DMS53 treated with DMSO at 0.1 percent for 48 hours (cell line): Measurements from ENCODE around the gene GTPBP1.

Experiments
- DNase-seq: peaks from one replicate; lab custom pipeline; 2025; ENCODE audit not compliant: unreplicated experiment; lab: John Stamatoyannopoulos, UW

Gene GTPBP1

GRCh38 chr22:38705235-38706100 is at the start of gene GTPBP1:
Gene GTPBP1 (plus strand): TSS chr22:38705944. CDS start chr22:38705956, 12 bp downstream.
- peak; percentile 99 for DNase-seq

- peak; percentile 81 for DNase-seq
Observed at GRCh38 chr22:38656256-38657044, 49.3 kb upstream of the GTPBP1 start, which contains the start of the genes CBY1 and FAM227A. Gene CBY1 (plus strand): TSS chr22:38656638. CDS start chr22:38668055, 11,417 bp downstream. Gene FAM227A (minus strand): TSS chr22:38656392. CDS start chr22:38650168, 6,224 bp downstream.

GRCh38 chr22:38657045-38657909 is 48.5 kb upstream of the GTPBP1 start:
- DNase-seq = no peak

- DNase-seq = no peak
Observed at GRCh38 chr22:38674888-38675287, 30.9 kb upstream of the GTPBP1 start.

- no peak for DNase-seq
Observed at GRCh38 chr22:38675833-38676232, 29.9 kb upstream of the GTPBP1 start.

- DNase-seq = peak; percentile 66
Observed at GRCh38 chr22:38681582-38682335, 24.0 kb upstream of the GTPBP1 start, which contains the start of gene TOMM22. Gene TOMM22 (plus strand): TSS chr22:38681957. CDS start chr22:38681979, 22 bp downstream.

GRCh38 chr22:38684895-38685294 is 20.8 kb upstream of the GTPBP1 start:
- no peak for DNase-seq

- no peak for DNase-seq
Observed at GRCh38 chr22:38685761-38686160, 20.0 kb upstream of the GTPBP1 start.

GRCh38 chr22:38689651-38690050 is 16.1 kb upstream of the GTPBP1 start:
- DNase-seq = no peak

GRCh38 chr22:38694049-38694448 is 11.7 kb upstream of the GTPBP1 start:
- DNase-seq = no peak

GRCh38 chr22:38694940-38695339 is 10.8 kb upstream of the GTPBP1 start:
- DNase-seq = no peak

- peak; percentile 5 for DNase-seq
Observed at GRCh38 chr22:38696606-38697424, 8.9 kb upstream of the GTPBP1 start.

GRCh38 chr22:38697425-38698089 is 8.2 kb upstream of the GTPBP1 start:
- DNase-seq = no peak

GRCh38 chr22:38698407-38699094 is 7.2 kb upstream of the GTPBP1 start:
- DNase-seq = no peak

- DNase-seq = no peak
Observed at GRCh38 chr22:38699143-38699542, 6.6 kb upstream of the GTPBP1 start.

GRCh38 chr22:38699784-38700183 is 6.0 kb upstream of the GTPBP1 start:
- DNase-seq = no peak

- peak; percentile 36 for DNase-seq
Observed at GRCh38 chr22:38700270-38700788, 5.4 kb upstream of the GTPBP1 start.
